ENCODE results near the gene PTCH1.
A peak's percentile ranks its signal among the peaks of the same experiment; 100 is the strongest.

The PTCH1 gene

DNA sequence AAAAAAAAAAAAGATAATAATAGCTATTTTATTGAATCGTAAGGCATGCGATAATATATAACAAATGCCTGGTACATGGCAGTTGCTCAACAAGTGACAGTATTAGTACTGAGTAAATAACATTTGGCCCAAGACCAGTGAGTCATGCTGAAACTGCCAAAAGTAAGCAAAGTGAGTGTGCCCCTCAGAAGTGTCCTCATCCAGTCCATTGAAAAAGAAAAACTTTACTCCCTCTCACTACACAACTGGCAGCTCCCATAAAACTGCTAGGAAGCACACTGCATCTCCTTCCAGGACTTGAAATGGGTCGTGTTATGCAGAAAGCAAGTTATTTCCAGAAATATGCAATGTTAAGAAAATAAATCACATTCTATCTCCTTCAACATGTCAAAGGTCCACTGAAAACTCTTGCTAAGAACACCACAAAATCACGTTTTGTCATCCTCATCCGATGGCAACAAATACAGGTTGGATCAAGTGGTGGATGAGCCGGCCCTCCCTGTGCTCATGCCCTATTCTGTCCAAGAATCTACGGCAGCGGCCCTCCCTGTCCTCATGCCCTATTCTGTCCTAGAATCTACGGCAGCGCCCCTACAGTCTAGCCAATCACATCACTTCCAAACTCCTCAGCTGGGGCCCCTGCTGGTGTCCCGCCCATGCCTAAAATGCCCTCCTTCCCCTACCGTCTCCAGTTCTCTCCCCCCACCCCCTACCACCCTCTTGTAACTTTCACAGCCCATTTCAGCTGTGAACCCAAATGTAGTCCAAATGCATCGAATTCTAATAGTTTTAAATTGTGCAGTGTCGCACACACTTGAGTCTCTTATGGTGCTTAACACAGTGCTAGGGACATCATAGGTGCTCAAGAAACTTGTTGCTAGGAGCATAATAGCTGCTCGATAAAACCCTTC lies 12.5 kb downstream of the PTCH1 start:
- Histone ChIP-seq H3K27me3 (ENCODE audit: insufficient read depth, insufficient read length) (no peaks in the 10 kb centered on the region), H3K4me1 (ENCODE audit: insufficient read depth, insufficient read length) (peaks cover 3% of the 10 kb centered on the region), H3K9ac (ENCODE audit: insufficient read length, low read depth) (no peak overlapping the region), H3K4me3 (ENCODE audit: insufficient read length, low read depth) (peak overlapping the region; percentile 91), H3K9me3 (ENCODE audit: insufficient read depth, low read length) (no peaks in the 10 kb centered on the region), H3K36me3 (ENCODE audit: insufficient read depth, insufficient read length, low read length) (peaks cover 63% of the 10 kb centered on the region)
- no peak for DNase-seq (ENCODE audit: low read depth, low spot score)
- TF ChIP-seq ZNF274 (IDR thresholded peaks at IDR 0.05; ENCODE audit: low read depth, low read length) (no peak), SUZ12 (IDR thresholded peaks at IDR 0.05; ENCODE audit: extremely low read depth, insufficient read depth, insufficient read length) (no peak), YY1 (IDR thresholded peaks at IDR 0.05; ENCODE audit: insufficient read depth, insufficient read length) (no peak)

DNA sequence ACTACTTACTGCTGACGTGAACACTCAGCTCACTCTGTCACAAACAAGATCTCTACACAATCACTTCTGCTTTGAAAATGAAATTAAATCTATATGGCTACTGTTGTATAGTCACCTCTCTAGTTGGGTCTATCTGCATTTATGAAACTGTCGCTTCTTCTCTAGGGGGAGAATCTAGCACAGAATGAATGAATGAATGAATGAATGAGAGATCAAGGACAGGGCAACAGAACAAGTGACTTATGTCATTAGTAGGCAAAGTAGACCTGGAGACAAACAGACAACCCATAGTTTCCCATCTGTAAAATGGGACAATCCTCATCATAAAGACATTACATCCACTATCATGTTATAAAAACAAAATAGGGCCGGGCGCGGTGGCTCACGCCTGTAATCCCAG lies 13.4 kb downstream of the PTCH1 start:
- Histone ChIP-seq H3K9me3 (ENCODE audit: insufficient read depth, low read length) (no peaks in the 10 kb centered on the region), H3K9ac (ENCODE audit: insufficient read length, low read depth) (no peak overlapping the region), H3K4me3 (ENCODE audit: insufficient read length, low read depth) (no peak overlapping the region), H3K27me3 (ENCODE audit: insufficient read depth, insufficient read length) (no peaks in the 10 kb centered on the region), H3K4me1 (ENCODE audit: insufficient read depth, insufficient read length) (peaks cover 6% of the 10 kb centered on the region), H3K36me3 (ENCODE audit: insufficient read depth, insufficient read length, low read length) (peaks cover 69% of the 10 kb centered on the region)
- no peak for DNase-seq (ENCODE audit: low read depth, low spot score)
- TF ChIP-seq SUZ12 (IDR thresholded peaks at IDR 0.05; ENCODE audit: extremely low read depth, insufficient read depth, insufficient read length): no peak
- no peak for TF ChIP-seq YY1 (IDR thresholded peaks at IDR 0.05; ENCODE audit: insufficient read depth, insufficient read length)
- no peak for TF ChIP-seq ZNF274 (IDR thresholded peaks at IDR 0.05; ENCODE audit: low read depth, low read length)

DNA sequence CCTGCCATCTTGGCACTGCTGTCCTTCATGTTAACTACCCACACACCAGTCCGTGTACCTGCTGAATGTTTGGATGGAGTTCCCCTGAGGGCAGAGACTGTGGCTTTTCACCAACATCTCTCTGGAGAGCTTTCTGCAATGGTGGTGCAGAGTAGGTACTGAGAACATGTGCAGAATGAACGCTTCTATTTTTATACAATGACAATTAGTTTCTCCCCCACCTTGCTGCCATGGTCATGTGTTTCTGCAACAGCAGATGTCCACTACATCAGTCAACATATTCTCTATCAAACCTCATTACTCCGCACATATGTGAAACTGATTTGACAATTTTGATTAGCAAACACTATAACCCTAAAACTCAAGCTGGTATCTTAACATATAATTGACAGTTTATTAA lies 14.5 kb downstream of the PTCH1 start:
- Histone ChIP-seq H3K4me3 (ENCODE audit: insufficient read length, low read depth) (no peak overlapping the region), H3K9me3 (ENCODE audit: insufficient read depth, low read length) (no peaks in the 10 kb centered on the region), H3K9ac (ENCODE audit: insufficient read length, low read depth) (no peak overlapping the region), H3K4me1 (ENCODE audit: insufficient read depth, insufficient read length) (peaks cover 15% of the 10 kb centered on the region), H3K27me3 (ENCODE audit: insufficient read depth, insufficient read length) (no peaks in the 10 kb centered on the region), H3K36me3 (ENCODE audit: insufficient read depth, insufficient read length, low read length) (peaks cover 72% of the 10 kb centered on the region)
- TF ChIP-seq ZNF274 (IDR thresholded peaks at IDR 0.05; ENCODE audit: low read depth, low read length): no peak
- TF ChIP-seq SUZ12 (IDR thresholded peaks at IDR 0.05; ENCODE audit: extremely low read depth, insufficient read depth, insufficient read length): no peak
- TF ChIP-seq YY1 (IDR thresholded peaks at IDR 0.05; ENCODE audit: insufficient read depth, insufficient read length): no peak
- DNase-seq (ENCODE audit: low read depth, low spot score): no peak

DNA sequence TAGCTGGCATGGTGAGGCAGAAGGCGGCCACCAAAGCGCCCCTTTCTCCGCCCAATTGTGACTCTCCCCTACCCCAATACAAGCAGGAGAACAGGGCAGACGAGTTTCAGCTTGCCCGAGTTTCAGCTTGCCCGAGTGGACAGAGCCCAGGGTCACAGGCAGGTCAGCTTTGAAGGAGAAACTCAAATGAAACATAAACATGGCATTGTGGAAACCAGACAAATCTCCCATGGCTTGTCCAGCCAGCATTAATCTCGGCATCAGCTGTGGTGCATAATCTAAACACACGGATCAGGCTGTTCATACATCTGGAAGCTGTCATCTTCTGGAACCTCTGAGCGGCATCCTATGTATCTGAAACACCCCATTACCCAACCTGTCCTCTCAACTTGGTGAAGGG lies 16.9 kb downstream of the PTCH1 start:
- peaks cover 21% of the 10 kb centered on the region for H3K4me1 ChIP-seq (ENCODE audit: insufficient read depth, insufficient read length)
- TF ChIP-seq SUZ12 (IDR thresholded peaks at IDR 0.05; ENCODE audit: extremely low read depth, insufficient read depth, insufficient read length) (no peak), ZNF274 (IDR thresholded peaks at IDR 0.05; ENCODE audit: low read depth, low read length) (no peak), YY1 (IDR thresholded peaks at IDR 0.05; ENCODE audit: insufficient read depth, insufficient read length) (no peak)
- DNase-seq (ENCODE audit: low read depth, low spot score): no peak
- peaks cover 79% of the 10 kb centered on the region for H3K36me3 ChIP-seq (ENCODE audit: insufficient read depth, insufficient read length, low read length)
- no peaks in the 10 kb centered on the region for H3K9me3 ChIP-seq (ENCODE audit: insufficient read depth, low read length)
- H3K27me3 ChIP-seq (ENCODE audit: insufficient read depth, insufficient read length): no peaks in the 10 kb centered on the region
- H3K9ac ChIP-seq (ENCODE audit: insufficient read length, low read depth): no peak overlapping the region
- no peak overlapping the region for H3K4me3 ChIP-seq (ENCODE audit: insufficient read length, low read depth)

GRCh38 chr9:95499046-95499676 lies 17.6 kb downstream of the PTCH1 start:
- no peak for TF ChIP-seq ZNF274 (IDR thresholded peaks at IDR 0.05; ENCODE audit: low read depth, low read length)
- no peak for TF ChIP-seq SUZ12 (IDR thresholded peaks at IDR 0.05; ENCODE audit: extremely low read depth, insufficient read depth, insufficient read length)
- TF ChIP-seq YY1 (IDR thresholded peaks at IDR 0.05; ENCODE audit: insufficient read depth, insufficient read length): no peak
- no peaks in the 10 kb centered on the region for H3K9me3 ChIP-seq (ENCODE audit: insufficient read depth, low read length)
- peaks cover 80% of the 10 kb centered on the region for H3K36me3 ChIP-seq (ENCODE audit: insufficient read depth, insufficient read length, low read length)
- no peaks in the 10 kb centered on the region for H3K27me3 ChIP-seq (ENCODE audit: insufficient read depth, insufficient read length)
- peaks cover 21% of the 10 kb centered on the region for H3K4me1 ChIP-seq (ENCODE audit: insufficient read depth, insufficient read length)
- no peak overlapping the region for H3K4me3 ChIP-seq (ENCODE audit: insufficient read length, low read depth)
- no peak for DNase-seq (ENCODE audit: low read depth, low spot score)
- no peak overlapping the region for H3K9ac ChIP-seq (ENCODE audit: insufficient read length, low read depth)

- Histone ChIP-seq H3K4me3 (ENCODE audit: insufficient read length, low read depth) (no peak overlapping the region), H3K4me1 (ENCODE audit: insufficient read depth, insufficient read length) (peaks cover 21% of the 10 kb centered on the region), H3K9ac (ENCODE audit: insufficient read length, low read depth) (no peak overlapping the region), H3K36me3 (ENCODE audit: insufficient read depth, insufficient read length, low read length) (peaks cover 82% of the 10 kb centered on the region), H3K9me3 (ENCODE audit: insufficient read depth, low read length) (no peaks in the 10 kb centered on the region), H3K27me3 (ENCODE audit: insufficient read depth, insufficient read length) (no peaks in the 10 kb centered on the region)
- no peak for TF ChIP-seq ZNF274 (IDR thresholded peaks at IDR 0.05; ENCODE audit: low read depth, low read length)
- TF ChIP-seq YY1 (IDR thresholded peaks at IDR 0.05; ENCODE audit: insufficient read depth, insufficient read length): no peak
- TF ChIP-seq SUZ12 (IDR thresholded peaks at IDR 0.05; ENCODE audit: extremely low read depth, insufficient read depth, insufficient read length): no peak
- no peak for DNase-seq (ENCODE audit: low read depth, low spot score)
Observed at GRCh38 chr9:95498641-95499040, 18.1 kb downstream of the PTCH1 start.

GRCh38 chr9:95497772-95498171 lies 19.0 kb downstream of the PTCH1 start:
- DNase-seq (ENCODE audit: low read depth, low spot score): no peak
- Histone ChIP-seq H3K4me1 (ENCODE audit: insufficient read depth, insufficient read length) (peaks cover 21% of the 10 kb centered on the region), H3K36me3 (ENCODE audit: insufficient read depth, insufficient read length, low read length) (peaks cover 84% of the 10 kb centered on the region), H3K9ac (ENCODE audit: insufficient read length, low read depth) (no peak overlapping the region), H3K4me3 (ENCODE audit: insufficient read length, low read depth) (no peak overlapping the region), H3K27me3 (ENCODE audit: insufficient read depth, insufficient read length) (no peaks in the 10 kb centered on the region), H3K9me3 (ENCODE audit: insufficient read depth, low read length) (no peaks in the 10 kb centered on the region)
- TF ChIP-seq SUZ12 (IDR thresholded peaks at IDR 0.05; ENCODE audit: extremely low read depth, insufficient read depth, insufficient read length): no peak
- no peak for TF ChIP-seq ZNF274 (IDR thresholded peaks at IDR 0.05; ENCODE audit: low read depth, low read length)
- no peak for TF ChIP-seq YY1 (IDR thresholded peaks at IDR 0.05; ENCODE audit: insufficient read depth, insufficient read length)
